ENCODE results near the gene MAPKAPK5. TPM values are rescaled to one million over a fixed set of nuclear protein-coding genes. Genes with fewer than 3 reads are reported as not detected.

The MAPKAPK5 gene
- total and polyA plus RNA-seq, 2 donors (not counting 3 experiments of a cell fraction or from before 2014, with no cell fraction given), result 22.8 to 47.1 TPM

- intact Hi-C loops (cut with micrococcal nuclease) (no loop called here), dilution Hi-C loops (cut with MboI; ENCODE audit: extremely low pct_ligation_motif_present, low sequenced_read_pairs) (no loop called here)
- no peak for FAIRE-seq
- ChIA-PET CTCF (no interaction called here), POLR2A (no interaction called here)
- BruUV-seq (replicated peaks), result no TSS peak
- H3K27ac ChIP-seq (ENCODE audit: insufficient read depth, low read depth, low read length), result no peak overlapping the region
- no peaks in the 10 kb centered on the region for H4K20me1 ChIP-seq (replicated peaks; ENCODE audit: control insufficient read depth, extremely low read depth, insufficient read depth, low read length)
- H3K36me3 ChIP-seq (ENCODE audit: control insufficient read depth in 2 of 2, extremely low read depth in 1 of 2, insufficient read depth in 2 of 2, low read length in 2 of 2), result peaks cover 16 to 21% of the 10 kb centered on the region in 2 experiments
- H2AFZ ChIP-seq (ENCODE audit: low read depth, low read length), result no peak overlapping the region
- no peak overlapping the region for H3K4me2 ChIP-seq (ENCODE audit: insufficient read depth, low read length)
- no peaks in the 10 kb centered on the region for H3K27me3 ChIP-seq (ENCODE audit: control insufficient read depth in 2 of 2, insufficient read depth in 2 of 2, low read length in 2 of 2)
- DNase-seq (ENCODE audit: low read depth, low spot score), result no peak
- no peak overlapping the region for H3K4me3 ChIP-seq (replicated peaks in 1 of 3; ENCODE audit: insufficient read depth in 1 of 3, low read depth in 1 of 3, low read length in 3 of 3)
- H3K9me3 ChIP-seq (replicated peaks; ENCODE audit: control insufficient read depth, insufficient read depth, low read length), result no peaks in the 10 kb centered on the region
- no peaks in the 10 kb centered on the region for H3K9me1 ChIP-seq (replicated peaks; ENCODE audit: control insufficient read depth, extremely low read depth, insufficient read depth, low read length)
- H3K79me2 ChIP-seq (ENCODE audit: control insufficient read depth, insufficient read depth, low read length), result no peaks in the 10 kb centered on the region
- no peak overlapping the region for H3K9ac ChIP-seq (replicated peaks; ENCODE audit: extremely low read depth, insufficient read depth, low read length)
- no peaks in the 10 kb centered on the region for H3K4me1 ChIP-seq (ENCODE audit: control insufficient read depth, extremely low read depth, insufficient read depth, low read length)
- TF ChIP-seq MAX (IDR thresholded peaks at IDR 0.05; ENCODE audit: insufficient read depth, insufficient read length), result no peak
- no peak for TF ChIP-seq CTCF (IDR thresholded peaks at IDR 0.05; ENCODE audit: extremely low read depth in 1 of 2, insufficient read depth in 1 of 2, low read depth in 1 of 2, low read length in 2 of 2)
- TF ChIP-seq FOS (IDR thresholded peaks at IDR 0.05; ENCODE audit: borderline replicate concordance, insufficient read depth, low read length), result no peak
- no peak for TF ChIP-seq GATA2 (IDR thresholded peaks at IDR 0.05; ENCODE audit: insufficient read depth, insufficient read length, low read depth, low read length)
- no peak for TF ChIP-seq POLR2AphosphoS5 (IDR thresholded peaks at IDR 0.05; ENCODE audit: insufficient read depth, low read depth, low read length)
- TF ChIP-seq POLR2A (IDR thresholded peaks at IDR 0.05; ENCODE audit: low read depth, low read length), result no peak
- TF ChIP-seq JUN (IDR thresholded peaks at IDR 0.05; ENCODE audit: borderline replicate concordance, insufficient read depth, insufficient read length, low read depth), result no peak
- TF ChIP-seq EZH2 (IDR thresholded peaks at IDR 0.05; ENCODE audit: borderline replicate concordance, low read depth, low read length, severe bottlenecking), result no peak
- no peak for TF ChIP-seq MYC (IDR thresholded peaks at IDR 0.05; ENCODE audit: low read depth, low read length)
Measured at GRCh38 chr12:111894556-111894955, 52.5 kb downstream of the MAPKAPK5 start.

All from endothelial cell of umbilical vein (primary cell).